Measurements from ENCODE around the gene PADI3.

The PADI3 gene

DNA sequence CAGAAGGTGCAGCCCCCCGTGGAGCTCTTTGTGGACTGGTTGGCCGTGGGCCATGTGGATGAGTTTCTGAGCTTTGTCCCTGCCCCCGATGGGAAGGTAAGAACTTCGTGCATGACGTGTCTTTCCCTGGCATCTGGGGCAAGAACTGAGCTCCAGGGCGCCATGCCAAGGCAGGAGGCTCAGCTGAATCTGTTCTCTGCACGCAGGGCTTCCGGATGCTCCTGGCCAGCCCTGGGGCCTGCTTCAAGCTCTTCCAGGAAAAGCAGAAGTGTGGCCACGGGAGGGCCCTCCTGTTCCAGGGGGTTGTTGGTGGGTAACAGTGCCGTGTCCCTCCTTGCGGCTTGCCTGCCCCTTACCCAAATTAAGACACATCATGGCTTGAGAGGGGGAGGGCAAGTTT is 27.7 kb downstream of the PADI3 start:
- no peak for DNase-seq

DNA sequence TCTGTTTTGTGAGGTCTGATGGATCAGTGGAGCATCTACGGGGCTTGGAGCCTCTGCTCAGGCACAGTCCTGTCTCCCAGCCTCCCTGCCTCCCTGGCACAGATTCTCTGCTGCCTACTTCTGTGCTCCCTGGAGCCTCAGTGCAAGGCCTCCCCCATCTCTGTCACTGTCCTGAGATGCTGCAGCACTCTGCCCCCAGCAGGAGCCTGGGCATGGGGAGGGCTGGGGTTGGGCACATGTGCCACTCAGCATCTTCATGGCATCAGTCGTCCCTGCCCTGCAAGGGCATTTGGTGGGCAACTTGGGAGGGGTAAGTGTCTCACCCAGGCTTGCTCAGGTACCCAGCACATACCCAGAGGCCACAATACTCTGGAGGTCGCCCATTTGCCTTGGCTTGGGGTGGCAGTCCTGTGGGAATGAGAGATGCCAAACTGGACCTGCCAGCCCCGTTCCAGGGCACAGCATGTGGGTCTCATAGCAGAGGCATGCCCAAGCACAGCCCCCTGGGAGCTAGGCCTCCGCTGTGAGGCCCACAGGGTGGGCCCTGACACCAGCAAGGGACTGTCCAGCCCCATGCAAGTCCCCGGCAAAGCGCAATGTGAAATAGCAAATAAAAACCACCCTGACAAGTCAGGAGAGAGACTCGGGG is 28.7 kb downstream of the PADI3 start:
- no peak for DNase-seq

DNA sequence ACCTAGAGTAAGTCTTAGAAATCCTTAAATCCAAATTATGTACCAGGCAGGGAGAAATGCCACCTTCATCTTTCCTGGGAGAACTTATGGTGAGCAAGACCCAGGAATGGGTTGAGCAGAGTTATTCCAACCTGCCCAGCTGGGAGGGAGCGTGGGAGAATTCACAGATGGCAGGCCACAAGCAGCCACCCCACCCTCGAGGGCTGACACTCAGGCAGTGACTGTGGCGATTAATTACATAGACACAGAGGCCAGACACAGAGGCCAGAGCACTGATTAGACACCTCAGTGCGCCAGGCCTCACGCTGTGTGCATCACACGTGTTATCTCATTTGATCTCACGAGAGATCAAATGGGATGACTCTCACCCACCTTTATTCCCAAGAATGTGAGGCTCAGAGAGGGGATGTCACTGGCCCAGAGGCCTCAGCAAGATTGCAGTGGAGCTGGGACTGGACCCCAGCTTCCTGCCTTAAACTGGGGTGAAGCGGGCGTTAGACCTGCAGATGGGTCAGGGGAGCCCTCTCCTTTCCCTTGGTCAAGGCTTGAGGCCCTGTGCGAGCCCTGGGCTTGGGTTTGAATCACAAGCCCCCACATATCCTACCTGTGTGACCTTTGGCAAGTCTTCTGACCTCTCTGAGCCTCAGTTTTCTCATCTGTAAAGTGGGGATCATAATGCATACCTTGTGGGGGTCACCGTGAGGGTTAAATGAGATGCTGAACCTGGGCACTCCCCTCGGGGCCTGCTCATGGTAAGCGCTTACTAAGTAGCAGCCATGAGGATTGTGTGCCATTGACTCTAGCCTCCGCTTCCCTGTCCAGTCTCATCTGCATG is 30.3 kb downstream of the PADI3 start:
- DNase-seq, result no peak

DNA sequence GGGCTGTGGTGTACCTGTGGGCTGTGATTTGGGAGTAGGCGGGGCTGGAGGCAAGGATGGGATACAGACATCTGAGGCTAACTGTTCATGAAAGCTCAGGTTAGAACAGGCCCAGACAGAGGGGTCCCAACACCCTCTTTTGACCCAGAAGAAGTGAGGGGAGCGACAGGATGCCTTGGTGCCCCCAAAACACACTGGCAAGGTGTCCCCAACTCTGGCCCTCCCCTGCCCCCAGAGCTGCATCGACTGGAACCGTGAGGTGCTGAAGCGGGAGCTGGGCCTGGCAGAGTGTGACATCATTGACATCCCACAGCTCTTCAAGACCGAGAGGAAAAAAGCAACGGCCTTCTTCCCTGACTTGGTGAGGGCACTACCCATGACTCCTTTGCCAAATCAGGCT is 31.5 kb downstream of the PADI3 start:
- DNase-seq, result no peak

DNA sequence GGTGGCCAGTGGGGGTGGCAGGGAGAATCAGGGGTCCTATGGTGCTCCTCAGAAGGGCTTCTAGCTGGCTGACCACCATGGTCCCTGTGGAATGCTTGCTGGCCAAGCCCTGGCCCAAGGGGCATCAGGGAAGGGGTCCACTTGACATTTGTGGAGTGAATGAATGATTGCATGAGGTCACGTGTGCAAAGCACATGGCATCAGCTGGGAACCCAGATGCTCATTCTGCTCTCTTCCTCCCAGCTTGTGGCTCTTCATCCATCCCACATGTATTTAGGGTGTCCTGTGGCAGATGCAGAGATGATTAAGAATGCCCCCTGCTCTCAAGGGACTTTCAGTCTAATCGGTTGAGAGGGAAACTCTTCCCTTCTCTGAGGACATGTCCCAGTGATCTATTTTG is 32.0 kb downstream of the PADI3 start:
- DNase-seq, result no peak

DNA sequence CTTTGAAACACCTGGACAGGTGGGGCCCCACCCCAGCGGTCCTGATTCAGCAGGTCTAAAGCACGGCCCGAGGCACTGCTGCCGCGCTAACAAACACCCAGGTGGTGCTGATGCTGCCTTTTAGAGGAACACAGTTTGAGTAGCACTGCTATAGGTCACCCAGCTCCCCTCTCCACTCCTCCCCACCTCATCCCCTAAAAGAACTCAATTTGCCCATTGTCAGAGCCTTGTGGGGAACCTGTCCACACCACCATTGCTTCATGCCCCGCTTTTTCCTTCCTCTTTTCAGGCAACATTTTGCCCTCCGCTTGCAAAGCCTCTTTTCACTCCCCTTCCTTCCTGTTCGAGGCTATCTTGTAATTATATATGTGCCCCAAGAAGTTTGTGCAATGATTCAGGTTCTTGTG is 32.9 kb downstream of the PADI3 start:
- no peak for DNase-seq

DNA sequence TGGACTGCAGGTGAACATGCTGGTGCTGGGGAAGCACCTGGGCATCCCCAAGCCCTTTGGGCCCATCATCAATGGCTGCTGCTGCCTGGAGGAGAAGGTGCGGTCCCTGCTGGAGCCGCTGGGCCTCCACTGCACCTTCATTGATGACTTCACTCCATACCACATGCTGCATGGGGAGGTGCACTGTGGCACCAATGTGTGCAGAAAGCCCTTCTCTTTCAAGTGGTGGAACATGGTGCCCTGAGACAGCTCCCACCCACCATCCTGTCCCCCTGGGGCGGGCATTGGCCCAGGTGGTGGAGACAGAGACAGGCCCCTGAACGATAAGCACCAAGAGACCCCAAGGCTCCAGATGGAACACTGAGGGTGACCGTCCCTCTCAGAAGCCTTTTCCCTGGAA is 33.9 kb downstream of the PADI3 start:
- no peak for DNase-seq

DNA sequence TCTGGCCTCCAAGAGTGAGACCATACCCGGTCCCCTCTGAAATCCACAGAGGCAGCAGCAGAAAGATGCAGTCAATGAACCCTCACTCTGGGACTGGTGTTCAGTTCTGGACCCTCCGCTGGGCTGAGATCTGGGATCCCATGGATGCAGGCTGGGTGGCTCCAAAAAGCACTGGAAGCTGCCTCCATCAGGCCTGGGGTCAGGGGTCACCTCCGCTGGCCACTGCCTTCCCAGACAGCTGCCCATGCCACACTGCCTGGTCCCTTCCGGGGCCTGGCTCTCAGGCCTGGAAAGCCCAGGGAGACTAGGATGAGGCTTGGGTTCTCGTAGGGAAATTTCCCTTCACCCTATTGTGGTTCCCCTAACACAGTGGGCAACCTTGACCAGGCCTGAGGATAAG is 37.7 kb downstream of the PADI3 start:
- DNase-seq, result no peak

DNA sequence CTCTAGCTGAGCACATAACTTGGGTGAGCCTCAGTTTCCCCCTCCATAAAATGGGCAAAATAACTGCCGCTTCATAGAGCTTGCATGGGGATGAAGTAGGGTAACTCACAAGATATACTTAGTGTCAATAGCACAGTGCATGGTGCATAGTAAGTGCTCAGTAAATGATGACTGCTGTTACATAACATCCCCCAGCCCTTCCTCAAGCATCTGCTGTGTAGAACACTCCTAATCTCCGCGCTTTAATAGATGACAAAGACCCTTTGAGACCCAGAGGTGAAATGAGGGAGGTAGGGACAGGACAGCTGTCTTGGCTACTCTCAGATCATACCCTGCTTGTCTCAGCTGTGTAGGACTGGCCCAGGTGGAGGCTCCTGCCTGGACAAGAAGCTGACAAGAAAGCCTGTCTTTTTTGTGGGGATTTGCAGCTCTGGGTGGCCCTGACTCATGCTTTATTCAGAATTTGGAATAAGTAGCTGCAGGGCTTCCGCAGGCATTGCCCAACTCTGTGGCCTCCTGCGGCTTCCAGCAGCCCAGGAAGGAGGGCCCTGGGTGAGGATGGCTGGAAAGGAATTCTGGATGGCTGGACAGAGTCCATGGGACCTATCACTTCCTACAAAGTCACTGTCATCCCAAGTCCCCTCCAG is 38.4 kb downstream of the PADI3 start:
- DNase-seq, result no peak

DNA sequence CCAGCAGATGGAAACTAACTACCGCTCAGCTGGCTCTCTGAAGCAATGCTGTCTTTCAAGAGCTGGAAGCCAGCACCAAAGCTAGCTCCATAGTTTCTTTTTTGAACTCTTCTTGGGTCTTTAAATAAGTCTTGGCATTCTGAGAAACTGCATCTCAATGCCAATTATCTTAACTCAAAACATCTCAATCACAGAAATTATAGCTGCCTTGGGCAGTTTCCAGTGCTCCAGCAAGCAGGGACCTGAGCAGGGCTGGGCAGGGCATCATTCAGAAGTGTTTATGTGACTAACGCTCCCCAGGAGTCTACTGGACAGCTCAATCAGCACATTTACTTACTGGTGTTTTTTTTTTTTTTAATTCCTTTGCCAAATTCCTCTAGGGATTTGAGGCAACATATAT is 40.8 kb downstream of the PADI3 start:
- no peak for DNase-seq

DNA sequence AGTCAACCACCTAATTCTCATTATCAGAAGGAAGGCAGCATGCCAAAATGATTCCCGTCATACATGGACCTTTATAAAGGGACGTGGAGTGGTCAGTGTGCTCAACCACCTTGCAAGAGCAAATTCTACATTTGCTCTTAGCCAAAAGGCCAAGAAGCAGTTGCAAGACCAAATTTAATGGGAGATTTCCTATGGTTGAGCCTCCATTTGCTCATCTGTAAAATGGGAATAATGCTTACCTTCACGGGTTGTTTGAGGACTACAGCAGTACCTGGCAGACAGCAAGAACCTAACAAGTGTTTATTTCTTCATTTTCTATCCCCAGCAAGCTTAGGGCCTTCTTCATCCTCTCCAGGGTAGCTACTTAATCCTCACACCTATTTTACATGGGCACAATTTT is 41.7 kb downstream of the PADI3 start:
- no peak for DNase-seq

DNA sequence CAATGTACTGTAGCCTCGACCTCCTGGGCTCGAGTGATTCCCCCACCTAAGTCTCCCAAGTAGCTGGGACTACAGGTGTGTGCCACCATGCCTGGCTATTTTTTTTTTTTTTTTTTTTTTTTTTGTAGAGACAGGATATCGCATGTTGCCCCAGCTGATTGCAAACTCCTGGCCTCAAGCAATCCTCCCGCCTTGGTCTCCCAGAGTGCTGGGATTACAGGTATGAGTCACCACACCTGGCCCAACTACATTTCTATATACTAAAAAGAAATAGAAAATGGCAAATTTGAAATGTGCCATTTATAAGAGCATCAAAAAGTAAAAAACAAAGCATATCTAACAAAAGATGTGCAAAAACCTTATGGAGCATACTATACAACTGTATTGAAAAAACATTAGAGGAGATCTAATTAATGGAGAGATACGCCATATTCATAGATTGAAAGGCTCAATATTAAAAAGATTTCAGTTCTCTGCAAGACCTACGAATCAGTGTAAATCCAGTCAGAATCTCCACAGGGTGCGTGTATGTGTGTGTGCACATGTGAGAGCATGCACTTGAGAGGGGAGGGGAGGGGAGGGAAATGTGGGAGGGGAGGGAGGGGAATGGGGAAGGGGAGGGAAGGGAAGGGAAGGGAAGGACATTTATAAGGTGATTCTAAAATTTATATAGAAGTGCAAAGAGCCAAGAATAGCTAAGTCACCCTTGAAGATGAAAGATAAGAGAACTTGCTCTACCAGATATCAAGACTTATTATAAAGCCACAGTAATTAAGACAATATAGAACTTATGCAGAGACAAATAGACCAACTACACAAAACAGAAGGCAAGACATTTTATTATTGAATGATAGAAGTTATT is 43.6 kb downstream of the PADI3 start:
- no peak for DNase-seq

DNA sequence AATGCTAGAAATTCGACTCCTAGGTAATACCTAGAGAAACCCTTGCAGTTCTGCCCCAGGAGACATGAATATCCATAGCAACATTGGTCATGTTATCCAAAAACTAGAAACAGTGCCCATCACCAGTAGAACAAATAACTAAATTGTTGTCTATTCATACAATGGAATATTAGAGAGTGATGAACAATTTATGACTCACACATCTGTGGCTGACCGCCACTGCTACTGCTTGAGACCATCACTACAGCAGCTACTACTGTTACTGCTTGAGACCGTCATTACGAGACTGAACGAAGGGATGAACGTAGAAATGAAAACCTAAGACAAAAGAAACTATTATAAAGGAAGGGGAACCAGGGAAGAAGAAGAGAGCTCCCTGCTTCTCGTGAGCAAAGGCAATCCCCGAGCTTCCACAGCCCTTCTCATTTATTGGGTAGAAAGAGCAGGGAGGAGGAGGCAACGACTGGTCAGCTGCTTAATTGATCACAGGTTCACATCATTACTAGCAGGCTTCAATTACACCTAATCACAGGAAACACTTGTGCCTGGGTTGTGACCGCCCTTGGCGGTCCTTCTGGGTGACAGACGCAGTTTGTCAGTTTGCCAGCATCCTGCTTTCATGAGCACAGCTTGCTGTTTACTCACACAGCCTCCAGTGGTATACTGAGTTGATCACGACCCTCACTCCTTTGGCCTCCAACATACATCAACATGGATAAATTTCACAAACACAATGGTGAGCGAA is 45.0 kb downstream of the PADI3 start:
- no peak for DNase-seq

DNA sequence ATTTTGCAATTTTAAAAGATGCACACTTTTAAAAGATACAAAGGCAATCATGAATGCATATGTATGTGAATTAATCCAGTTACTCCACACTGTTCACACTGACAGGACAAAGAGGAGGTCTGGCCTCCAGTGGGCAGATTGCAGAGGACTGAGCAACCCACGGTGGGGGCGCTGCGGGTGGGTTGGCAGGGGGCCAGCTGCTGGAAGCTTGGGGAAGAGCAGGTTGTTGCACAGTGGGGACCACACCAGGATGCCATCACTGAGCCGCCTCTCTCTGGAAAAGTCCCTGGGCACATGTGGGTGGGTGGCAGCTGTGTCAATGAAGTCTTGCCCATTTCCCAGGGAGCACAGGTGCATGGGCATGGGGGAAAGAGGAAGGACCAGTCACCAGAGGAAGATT is 46.4 kb downstream of the PADI3 start:
- no peak for DNase-seq

DNA sequence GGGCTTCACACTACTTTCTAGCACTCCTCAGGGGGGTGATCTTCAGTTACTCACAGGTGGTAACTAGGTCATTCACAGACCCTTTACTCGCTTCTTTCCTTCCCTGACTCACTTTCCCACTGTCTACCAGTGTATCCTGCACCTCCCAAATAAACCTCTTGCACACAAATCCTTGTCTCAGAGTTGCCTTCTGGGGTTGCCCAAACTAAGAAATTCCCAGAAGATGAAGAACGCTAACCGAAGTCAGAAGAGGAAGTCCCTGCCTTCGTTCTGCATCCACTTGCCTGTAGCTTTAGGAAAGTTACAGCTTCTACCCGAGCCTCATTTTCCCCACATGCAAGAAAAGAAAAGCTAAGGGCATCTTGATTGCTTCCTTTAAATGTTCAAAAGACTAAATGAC is 47.2 kb downstream of the PADI3 start:
- no peak for DNase-seq

DNA sequence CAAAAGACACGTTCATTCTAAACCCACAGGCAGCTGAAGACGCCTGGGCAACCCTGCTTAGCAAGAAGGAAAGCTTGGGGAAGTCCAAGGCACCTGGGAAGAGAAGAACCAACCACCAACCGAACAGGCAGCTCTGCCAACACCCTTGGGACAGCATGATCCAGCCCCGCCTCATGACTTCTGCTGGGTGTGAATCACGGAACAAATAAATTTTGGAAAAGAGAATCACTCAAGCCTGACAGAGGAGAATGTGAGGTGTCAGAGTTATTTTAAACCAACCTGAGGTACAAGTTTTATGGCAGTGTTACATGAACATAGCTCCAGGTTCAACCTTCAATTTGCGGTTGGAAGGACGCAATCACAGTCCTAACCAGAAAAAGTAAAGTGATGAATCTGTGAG is 49.1 kb downstream of the PADI3 start:
- DNase-seq, result no peak

DNA sequence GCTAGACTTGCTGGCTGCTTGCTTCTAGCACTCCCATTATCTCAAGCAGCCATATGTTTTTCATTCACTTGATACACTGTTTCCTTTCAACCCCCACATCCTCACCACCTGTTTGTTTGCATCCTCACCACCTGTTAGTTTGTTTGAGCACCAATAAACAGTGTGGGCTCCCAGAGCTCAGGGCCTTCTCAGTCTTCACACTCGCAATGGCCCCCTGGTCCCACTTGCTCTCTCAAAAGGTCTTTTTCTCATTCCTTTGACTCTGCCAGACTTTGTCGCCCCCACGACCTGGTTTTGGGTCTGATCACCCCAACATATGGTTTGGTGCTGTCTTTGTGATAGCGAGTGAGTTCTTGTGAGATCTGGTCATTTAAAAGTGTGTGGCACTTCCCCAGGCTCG is 52.9 kb downstream of the PADI3 start:
- no peak for DNase-seq

DNA sequence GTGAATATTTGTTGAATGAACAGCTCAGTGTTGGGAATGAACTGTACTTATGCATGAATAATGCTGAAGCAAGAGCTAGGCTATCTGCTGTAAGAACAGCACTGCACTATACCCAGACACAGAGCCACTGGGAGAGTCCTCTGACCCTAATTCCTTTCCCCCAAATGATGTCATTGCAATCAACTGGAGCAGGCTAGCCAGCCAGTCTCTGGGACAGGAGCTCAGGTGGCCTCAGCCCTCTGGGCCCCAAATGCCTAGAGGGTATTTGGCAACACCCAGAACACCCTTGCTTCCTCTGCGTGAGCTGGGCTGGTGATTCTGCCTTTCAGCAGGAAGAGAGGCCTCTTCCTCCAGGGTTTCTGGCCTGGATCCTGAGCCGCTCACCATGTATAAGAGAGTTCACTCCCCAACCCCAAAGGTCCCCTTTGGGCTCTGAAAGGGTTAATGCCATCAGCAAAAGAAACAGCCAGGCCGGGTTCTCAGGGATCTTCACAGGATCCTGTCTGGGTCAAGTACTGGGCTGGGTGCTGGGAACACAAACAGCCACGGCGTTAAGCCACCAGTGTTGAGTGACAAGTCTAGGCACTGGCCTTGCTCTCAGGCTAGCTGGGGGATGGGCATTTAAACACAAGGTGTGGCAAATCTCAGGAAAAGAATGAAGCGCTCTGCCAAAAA is 55.4 kb downstream of the PADI3 start:
- no peak for DNase-seq

DNA sequence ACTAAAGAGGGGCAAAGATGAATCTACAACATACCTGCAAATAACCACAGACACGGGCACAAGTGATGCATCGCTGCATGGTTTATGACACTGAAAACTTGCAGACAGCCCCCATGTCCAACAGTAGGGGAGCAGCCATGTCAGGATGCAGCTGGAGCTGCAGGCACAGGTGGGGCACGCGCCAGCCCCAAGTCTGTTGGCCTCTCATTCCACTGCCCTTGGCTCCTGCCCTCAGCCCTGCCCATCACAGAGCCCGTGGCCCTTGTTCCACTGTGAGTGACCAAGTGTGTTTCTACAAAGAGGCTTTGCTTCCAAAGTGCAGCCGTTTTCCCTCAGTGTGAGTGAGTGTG is 55.9 kb downstream of the PADI3 start:
- no peak for DNase-seq

DNA sequence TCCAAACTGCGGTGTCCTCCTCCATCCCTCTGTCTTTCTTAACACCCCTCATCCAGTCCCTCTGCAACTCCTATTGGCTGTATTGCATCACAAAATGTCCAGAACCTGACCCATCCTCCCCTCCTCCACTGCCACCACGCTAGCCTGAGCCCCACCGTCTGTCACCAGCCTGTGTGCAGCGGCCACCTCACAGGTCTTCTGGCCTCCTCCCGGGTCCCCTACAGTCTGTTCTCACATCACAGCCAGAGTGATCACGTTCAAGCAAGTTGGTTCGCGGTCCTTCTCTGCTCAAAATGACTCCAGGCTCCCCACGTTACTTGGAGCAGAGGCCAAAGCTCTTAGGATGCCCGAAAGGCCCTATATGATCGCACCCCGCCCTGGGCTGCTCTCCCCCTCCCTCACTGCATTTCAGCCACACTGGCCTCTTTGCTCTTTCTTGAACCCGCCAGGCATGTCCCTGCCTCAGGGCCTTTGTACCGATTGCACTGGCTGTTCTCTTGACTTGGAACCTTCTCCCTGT is 56.7 kb downstream of the PADI3 start:
- DNase-seq, result no peak

DNA sequence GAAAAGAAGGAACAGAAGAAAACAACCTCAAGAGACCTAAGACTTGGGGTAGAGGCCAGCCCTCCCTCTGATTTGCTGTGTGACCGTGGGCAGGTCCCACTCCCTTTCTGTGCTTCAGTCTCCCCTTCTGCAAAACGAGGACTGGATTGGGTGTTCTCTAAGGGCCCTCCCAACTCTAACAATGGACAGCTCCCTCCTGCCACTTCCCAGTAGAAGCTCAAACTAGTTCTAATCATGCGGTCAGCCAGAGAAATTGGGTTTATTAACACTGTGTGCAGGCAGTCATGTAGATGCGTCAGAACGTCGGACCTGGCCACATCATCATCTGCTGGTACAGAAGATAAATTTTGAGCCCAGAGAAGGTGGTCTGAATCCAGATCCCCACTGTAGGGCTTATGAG is 57.5 kb downstream of the PADI3 start:
- DNase-seq, result no peak

DNA sequence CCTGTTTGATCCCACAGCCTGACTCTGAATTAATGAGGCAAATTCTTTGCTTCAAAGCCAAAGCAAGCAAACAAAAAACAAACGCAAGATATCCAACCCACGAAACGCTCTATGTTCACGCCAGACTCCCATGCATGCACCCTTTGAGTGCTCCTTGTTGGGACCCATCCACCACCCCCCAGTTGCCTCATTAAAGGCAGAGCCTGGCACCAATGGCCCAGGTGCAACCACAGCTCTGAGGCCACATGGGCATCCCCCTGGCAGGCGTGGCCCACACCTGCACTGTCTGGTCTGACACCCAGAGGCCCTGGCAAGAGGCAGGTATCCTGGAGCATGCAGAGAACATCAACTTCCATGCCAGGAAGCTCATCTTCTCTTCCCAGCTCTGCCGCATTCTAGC is 58.0 kb downstream of the PADI3 start:
- DNase-seq, result no peak
